Psoas muscle (tissue), 8 donors: Measurements from ENCODE around the gene TAF3. TPM values are rescaled to one million over a fixed set of nuclear protein-coding genes. Genes with fewer than 3 reads are reported as not detected.

Source experiments
- ATAC-seq, 4 donors: fragments of 200-7000 bp; cut with Tn5 transposase; one replicate each; pipeline ENCODE4 v1.9.1; 2020; ENCODE audit warnings: moderate library complexity in 3 of 4, mild to moderate bottlenecking in 2 of 4
- DNase-seq, 2 donors: peaks; one replicate each; pipeline ENCODE4 v3.0.0-alpha.2; 2020
- H3K27ac ChIP-seq: fragments of 200-600 bp; one replicate; pipeline ENCODE4 v1.8.0; 2022
- H3K27me3 ChIP-seq, 3 donors: fragments of 200-600 bp in 1 of 3; one replicate each; pipeline versions ENCODE4 v1.6.1 to v1.8.0; 2013 to 2022; ENCODE audit warnings: low read length in 2 of 3, mild to moderate bottlenecking in 2 of 3, moderate library complexity in 1 of 3; ENCODE audit not compliant: insufficient read depth in 3 of 3
- H3K36me3 ChIP-seq, 2 donors: fragments of 200-600 bp in 1 of 2; one replicate each; pipeline versions ENCODE4 v1.6.1 to v1.8.0; 2013 to 2022; ENCODE audit warnings: low read depth in 1 of 2, mild to moderate bottlenecking in 1 of 2, moderate library complexity in 1 of 2; ENCODE audit not compliant: insufficient read depth in 1 of 2
- H3K4me1 ChIP-seq: fragments of 200-600 bp; one replicate; pipeline ENCODE4 v1.8.0; 2022
- H3K4me3 ChIP-seq: fragments of 200-600 bp; one replicate; pipeline ENCODE4 v1.8.0; 2022; ENCODE audit warnings: mild to moderate bottlenecking
- H3K9me3 ChIP-seq: fragments of 200-600 bp; one replicate; pipeline ENCODE4 v1.8.0; 2022
- WGBS, 3 donors: extraction: QIAGEN DNeasy Blood & Tissue Kit; methylation state at CpG; one replicate each; pipeline versions ENCODE4 v1.1.6 to v1.1.7; 2013; 5-methylcytosine and 5-hydroxymethylcytosine counted together
- intact Hi-C, 2 donors: fragments of 100-400 bp; cut with DNase I; formaldehyde crosslinking; loops; one replicate each; pipeline versions ENCODE4 v1.11.0 to v1.14.2; 2022
- polyA plus RNA-seq, 3 donors: library from polyadenylated mRNA; stranded (reverse); fragments of 200-250 nt; gene quantifications; one replicate each; pipeline ENCODE4 v1.2.3, GENCODE V29; 2013
- total RNA-seq, 4 donors: library from RNA; stranded (reverse); fragmentation: NEBNext Ultra II Directional in 2 of 4; extraction: Animal tissue kit (Norgen Biotek cat#: 25700) in 2 of 4; gene quantifications; one replicate each; pipeline versions ENCODE4 v1.2.1 to v1.2.4, GENCODE V29; 2021 to 2023
- TF ChIP-seq, protein P1 (sequence below): fragments of 200-600 bp; IDR thresholded peaks from one replicate; pipeline ENCODE4 v1.8.0; 2022; ENCODE audit warnings: antibody characterized with exemption
- donor health status: healthy with polysubstance abuse.
- donor health status: DM: no; HTN: no; CAD: no; lungs with moderate emphysema.
- donor health status: Bipolar disorder and iron deficiency.
- donor health status: healthy.
- donor health status: DM: yes; HTN: yes; CAD: no.
- donor health status: DM: no; HTN: no; CAD: no.
- donor health status: DM: no; HTN: no; CAD: no.
- donor health status: DM: yes; HTN: yes; CAD: no.

Gene TAF3
- total and polyA plus RNA-seq, 7 donors = 4.6 to 21.5 (median 13.0) TPM

DNA sequence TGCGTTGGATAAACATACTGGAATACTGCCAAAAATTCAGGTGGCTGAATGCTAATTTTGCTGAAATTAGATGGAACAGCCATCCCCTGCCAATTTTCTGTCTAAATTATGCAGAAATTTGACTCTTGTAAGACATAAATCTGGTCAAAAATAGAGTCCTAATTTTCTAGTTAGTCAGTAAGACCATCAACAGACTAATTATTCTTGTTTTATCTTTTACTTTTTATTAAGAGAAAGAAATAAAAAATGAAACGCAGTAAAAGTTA, 125.8 kb downstream of the TAF3 start:
- no peak for ATAC-seq
- no peaks in the 10 kb centered on the region for H3K9me3 ChIP-seq
- TF ChIP-seq, protein P1, sequence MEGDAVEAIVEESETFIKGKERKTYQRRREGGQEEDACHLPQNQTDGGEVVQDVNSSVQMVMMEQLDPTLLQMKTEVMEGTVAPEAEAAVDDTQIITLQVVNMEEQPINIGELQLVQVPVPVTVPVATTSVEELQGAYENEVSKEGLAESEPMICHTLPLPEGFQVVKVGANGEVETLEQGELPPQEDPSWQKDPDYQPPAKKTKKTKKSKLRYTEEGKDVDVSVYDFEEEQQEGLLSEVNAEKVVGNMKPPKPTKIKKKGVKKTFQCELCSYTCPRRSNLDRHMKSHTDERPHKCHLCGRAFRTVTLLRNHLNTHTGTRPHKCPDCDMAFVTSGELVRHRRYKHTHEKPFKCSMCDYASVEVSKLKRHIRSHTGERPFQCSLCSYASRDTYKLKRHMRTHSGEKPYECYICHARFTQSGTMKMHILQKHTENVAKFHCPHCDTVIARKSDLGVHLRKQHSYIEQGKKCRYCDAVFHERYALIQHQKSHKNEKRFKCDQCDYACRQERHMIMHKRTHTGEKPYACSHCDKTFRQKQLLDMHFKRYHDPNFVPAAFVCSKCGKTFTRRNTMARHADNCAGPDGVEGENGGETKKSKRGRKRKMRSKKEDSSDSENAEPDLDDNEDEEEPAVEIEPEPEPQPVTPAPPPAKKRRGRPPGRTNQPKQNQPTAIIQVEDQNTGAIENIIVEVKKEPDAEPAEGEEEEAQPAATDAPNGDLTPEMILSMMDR = no peak
- H3K36me3 ChIP-seq = no peaks in the 10 kb centered on the region
- no peak overlapping the region for H3K27ac ChIP-seq
- H3K27me3 ChIP-seq = no peaks in the 10 kb centered on the region
- H3K4me3 ChIP-seq = no peak overlapping the region
- intact Hi-C loops = no loop called here
- DNase-seq = no peak
- 52 to 73% (median 53%) methylated on average over 2 of the region's 2 CpGs for WGBS, 3 donors
- H3K4me1 ChIP-seq = peaks cover 4% of the 10 kb centered on the region

- intact Hi-C loops = no loop called here
- Histone ChIP-seq H3K9me3 (no peaks in the 10 kb centered on the region), H3K4me1 (peaks cover 4% of the 10 kb centered on the region), H3K36me3 (no peaks in the 10 kb centered on the region), H3K27ac (no peak overlapping the region), H3K27me3 (no peaks in the 10 kb centered on the region), H3K4me3 (no peak overlapping the region)
- ATAC-seq (no peak), DNase-seq (no peak)
- TF ChIP-seq, protein P1 = no peak
Observed at GRCh38 chr10:7944537-7944936, 126.2 kb downstream of the TAF3 start.

DNA sequence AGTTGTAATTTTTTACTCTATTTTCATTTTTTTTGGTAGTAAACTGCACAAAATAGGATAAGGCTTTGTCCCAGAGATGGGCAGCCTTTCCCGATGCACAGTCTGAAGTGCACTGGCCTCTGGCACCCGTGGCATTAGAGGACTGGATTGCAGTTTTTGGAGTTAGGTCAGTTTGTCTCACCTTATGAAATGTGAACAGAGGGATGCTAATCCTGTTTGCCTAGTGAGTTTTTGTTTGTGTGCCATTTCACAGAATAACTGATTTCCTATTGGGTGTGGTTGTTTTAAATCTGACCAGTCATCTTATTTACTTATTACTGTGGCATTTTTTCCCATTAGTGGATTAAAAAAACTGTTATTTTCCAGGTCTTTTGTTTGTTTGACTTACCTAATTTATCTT, 126.7 kb downstream of the TAF3 start:
- DNase-seq (no peak), ATAC-seq (no peak)
- Histone ChIP-seq H3K36me3 (no peaks in the 10 kb centered on the region), H3K27ac (no peak overlapping the region), H3K4me3 (no peak overlapping the region), H3K4me1 (peaks cover 4% of the 10 kb centered on the region), H3K27me3 (no peaks in the 10 kb centered on the region), H3K9me3 (no peaks in the 10 kb centered on the region)
- intact Hi-C loops = no loop called here
- TF ChIP-seq, protein P1 = no peak
- 92 to 96% (median 92%) methylated on average over 2 of the region's 2 CpGs for WGBS, 3 donors

GRCh38 chr10:7945469-7946187, 127.3 kb downstream of the TAF3 start:
- WGBS, 3 donors = 74 to 80% (median 80%) methylated on average over 11 of the region's 11 CpGs
- TF ChIP-seq, protein P1 = no peak
- DNase-seq (no peak), ATAC-seq (no peak)
- Histone ChIP-seq H3K27ac (no peak overlapping the region), H3K27me3 (no peaks in the 10 kb centered on the region), H3K9me3 (no peaks in the 10 kb centered on the region), H3K4me3 (no peak overlapping the region), H3K4me1 (peaks cover 4% of the 10 kb centered on the region), H3K36me3 (no peaks in the 10 kb centered on the region)
- intact Hi-C loops = no loop called here

GRCh38 chr10:7948371-7949000, 130.2 kb downstream of the TAF3 start:
- ATAC-seq (no peak), DNase-seq (no peak)
- H3K4me3 ChIP-seq = no peak overlapping the region
- intact Hi-C loops = no loop called here
- TF ChIP-seq, protein P1 = no peak
- H3K27me3 ChIP-seq = no peaks in the 10 kb centered on the region
- peaks cover 3% of the 10 kb centered on the region for H3K4me1 ChIP-seq
- no peaks in the 10 kb centered on the region for H3K9me3 ChIP-seq
- WGBS, 3 donors = 96 to 97% (median 97%) methylated on average over 6 of the region's 6 CpGs
- no peak overlapping the region for H3K27ac ChIP-seq
- no peaks in the 10 kb centered on the region for H3K36me3 ChIP-seq
